H4 (cell line): Measurements from ENCODE around the gene CACNA1D. TPM values are rescaled to one million over a fixed set of nuclear protein-coding genes. Genes with fewer than 3 reads are reported as not detected.
"Not testable (repeated sequence)": the region's sequence is repeated elsewhere in the genome, so short reads cannot be mapped to it uniquely, and the experiment has no call there.

ENCODE experiments used
- DNase-seq: peaks from one replicate; pipeline ENCODE4 v3.0.0-alpha.2; 2015; ENCODE audit warnings: low spot score
- total RNA-seq: library from RNA; depleted of rRNA; stranded (reverse); fragments of >200 nt; shearing (Covaris generic); gene quantifications from 2 replicates; pipeline ENCODE4 v1.2.3, GENCODE V29; 2014

The CACNA1D gene
- total RNA-seq, 1 experiment from 2014 or later = 1.4 TPM

- no peak for DNase-seq
These were observed 32.3 kb downstream of the CACNA1D start for GRCh38 chr3:53526704-53527055.

DNA sequence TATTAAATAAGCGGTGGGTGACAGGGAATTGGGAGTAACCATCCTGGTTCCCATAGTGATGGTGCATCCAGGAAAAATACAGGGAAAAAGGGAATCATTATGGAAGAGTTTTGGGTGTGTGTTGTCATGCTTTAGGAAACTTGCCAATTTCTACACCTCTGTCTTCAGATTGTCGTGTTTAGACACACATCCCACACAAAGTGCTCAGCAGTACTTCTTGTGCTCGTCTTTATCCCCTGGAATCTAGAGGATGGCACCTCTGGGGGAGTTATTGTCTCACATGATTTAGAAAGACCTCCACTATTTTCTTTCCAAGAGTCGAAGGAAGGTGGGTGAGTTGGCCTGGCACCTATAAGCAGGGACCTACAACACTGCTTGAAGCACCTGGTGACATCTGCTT, 35.8 kb downstream of the CACNA1D start:
- DNase-seq = no peak

DNA sequence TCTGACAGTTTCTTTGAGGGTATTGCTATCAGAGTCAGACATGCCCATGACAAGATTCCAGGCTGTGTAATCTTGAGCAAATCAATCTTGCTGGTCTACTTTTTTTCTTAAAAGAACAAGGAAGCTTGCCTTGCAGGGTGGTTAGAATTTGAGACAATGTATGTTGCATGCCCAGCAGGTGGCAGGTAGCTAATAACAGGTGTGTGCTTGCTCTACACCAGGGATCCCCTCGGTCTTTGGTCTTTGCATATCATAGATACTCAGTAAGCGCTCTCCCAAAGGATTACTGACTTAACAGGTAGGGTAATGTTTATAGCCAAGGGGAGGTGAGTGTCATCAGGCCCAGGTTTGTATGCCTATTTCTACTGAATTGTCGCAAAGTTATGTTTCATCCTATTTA, 37.3 kb downstream of the CACNA1D start:
- DNase-seq = no peak

DNA sequence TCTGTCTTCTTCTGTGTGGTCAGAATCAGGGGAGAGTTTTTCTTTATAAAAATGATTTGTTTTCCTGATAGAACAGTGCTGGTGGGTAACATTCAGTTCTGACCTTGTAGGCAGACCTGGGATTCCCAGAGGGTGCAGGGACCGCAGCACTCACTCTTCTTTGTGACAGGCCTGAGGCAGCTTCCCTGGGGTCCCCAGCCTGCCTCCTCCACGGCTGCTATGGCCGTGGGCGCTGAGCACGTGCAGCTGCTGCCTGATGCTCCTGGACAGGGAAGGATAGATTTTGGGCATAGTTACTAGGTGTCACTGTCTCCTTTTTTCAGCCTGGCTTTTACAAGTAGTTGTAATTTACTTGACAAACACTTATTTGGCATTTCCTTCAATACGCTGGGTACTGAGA, 39.1 kb downstream of the CACNA1D start:
- no peak for DNase-seq

GRCh38 chr3:53534216-53534615, 39.8 kb downstream of the CACNA1D start:
- no peak for DNase-seq

GRCh38 chr3:53534676-53535400, 40.4 kb downstream of the CACNA1D start:
- DNase-seq = no peak

- no peak for DNase-seq
These were observed 41.9 kb downstream of the CACNA1D start for GRCh38 chr3:53536282-53536681.

GRCh38 chr3:53544357-53544756, 49.9 kb downstream of the CACNA1D start:
- DNase-seq = no peak

GRCh38 chr3:53545310-53545995, 51.0 kb downstream of the CACNA1D start:
- DNase-seq = no peak

DNA sequence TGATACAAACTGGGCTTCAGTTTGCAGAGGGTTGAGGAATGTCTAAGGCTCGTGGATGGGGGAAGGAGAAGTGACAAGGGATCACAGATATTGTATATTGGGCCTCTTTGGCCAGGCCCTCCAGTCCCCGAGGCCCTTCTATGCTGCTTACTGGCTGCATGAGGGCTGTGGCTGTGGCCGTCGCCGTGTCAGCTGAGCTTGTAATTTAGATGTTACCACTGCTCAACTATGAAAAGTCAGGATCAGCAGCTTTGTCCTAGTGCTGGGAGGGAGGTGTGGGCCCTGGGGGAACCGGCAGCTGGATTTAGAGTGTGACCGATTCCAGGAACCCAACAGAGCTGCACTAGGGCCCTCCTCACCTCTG, 51.6 kb downstream of the CACNA1D start:
- DNase-seq = no peak

- no peak for DNase-seq
These were observed 52.9 kb downstream of the CACNA1D start for GRCh38 chr3:53547327-53547726.

DNA sequence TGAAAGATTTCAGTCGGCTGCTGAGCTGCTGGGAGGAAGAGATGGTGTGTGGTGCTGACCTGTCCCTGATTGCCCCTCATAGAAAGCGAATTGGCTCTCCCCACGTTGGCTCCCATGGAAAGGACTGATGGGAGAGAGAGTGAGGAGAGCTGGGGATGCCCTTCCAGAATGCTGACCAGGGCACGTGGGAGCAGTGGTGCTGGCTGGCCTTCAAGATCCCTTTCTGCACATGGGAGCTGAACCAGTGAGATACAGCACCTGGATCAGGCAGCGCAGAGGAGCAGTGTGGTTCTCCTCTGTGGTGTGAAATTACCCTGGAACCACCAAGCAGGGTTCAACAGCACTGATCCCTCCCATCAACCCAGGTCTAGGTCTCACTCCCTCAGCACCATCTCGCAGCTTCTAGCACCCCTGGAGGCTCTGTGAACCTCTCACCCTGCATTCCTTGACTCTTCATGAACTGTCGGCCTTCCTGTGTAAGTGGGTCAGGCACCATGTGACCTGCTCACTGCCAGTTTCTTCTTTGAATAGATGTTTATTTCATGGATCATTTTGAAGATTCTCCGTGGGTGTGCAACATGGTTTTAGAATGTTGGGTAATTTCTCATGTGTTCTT, 55.7 kb downstream of the CACNA1D start:
- no peak for DNase-seq

DNA sequence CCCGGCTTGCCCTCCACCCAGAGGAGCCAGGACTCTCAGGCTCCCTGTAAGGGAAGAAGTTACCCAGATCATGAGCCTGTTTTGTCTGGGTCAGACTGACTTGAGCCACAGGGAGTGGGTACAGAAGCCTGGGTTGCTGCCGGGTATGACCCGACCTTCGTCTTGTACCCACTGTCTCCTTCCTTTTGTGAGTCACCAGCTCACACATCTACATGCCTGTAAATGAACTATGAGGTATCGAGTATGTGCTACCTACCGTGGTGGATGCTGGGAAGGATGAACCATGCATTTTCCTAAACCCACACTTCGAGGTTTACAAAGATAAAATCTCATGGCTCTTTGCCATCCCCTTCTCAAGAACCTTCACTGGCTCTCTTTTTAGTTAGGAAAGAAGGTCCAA, 56.9 kb downstream of the CACNA1D start:
- DNase-seq = no peak

- no peak for DNase-seq
These were observed 58.3 kb downstream of the CACNA1D start for GRCh38 chr3:53552730-53553129.

DNA sequence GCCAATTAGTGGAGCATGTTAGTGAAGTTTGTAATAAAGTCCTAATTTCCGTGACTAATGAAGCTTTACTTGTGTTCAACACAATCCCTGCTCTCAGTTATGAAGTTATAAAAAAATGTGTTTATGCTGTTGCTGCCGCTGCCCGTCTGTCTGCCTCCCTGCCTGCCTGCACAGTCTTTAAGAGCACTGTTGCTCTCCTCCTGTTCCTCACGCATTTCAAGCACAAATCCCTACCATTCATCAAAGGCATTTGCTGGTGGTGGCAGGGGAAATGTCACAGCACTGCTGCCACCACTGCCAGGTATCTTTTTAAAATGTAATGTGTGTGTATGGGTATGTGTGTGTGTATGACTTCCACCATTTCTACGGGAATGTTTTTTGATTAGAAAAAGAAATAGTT, 58.8 kb downstream of the CACNA1D start:
- DNase-seq = no peak

- DNase-seq = no peak
These were observed 60.2 kb downstream of the CACNA1D start for GRCh38 chr3:53554559-53555067.

DNA sequence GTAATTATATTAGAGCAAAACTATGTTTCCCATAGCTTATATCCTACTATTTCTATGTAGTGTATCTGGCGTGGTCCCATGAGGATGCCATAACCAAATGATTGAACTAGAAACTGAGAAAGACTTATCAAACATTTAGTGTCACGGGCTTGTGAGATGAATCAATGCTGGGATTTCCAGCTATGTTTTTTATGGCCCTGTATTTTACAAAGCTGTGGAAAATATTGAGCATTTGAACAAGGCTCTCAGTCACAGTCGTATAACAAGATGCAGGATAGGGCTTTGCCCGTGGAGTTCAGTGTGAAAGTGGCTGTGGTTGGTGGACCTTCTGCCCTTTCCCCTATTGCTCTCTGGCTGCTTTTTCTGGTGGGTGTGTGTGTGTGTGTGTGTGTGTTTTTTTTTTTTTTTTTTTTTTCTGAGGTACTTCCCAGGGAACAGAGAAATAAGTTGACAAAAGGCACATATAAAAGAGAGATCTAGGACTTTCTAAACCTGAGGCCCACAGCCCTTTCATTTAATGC, 60.7 kb downstream of the CACNA1D start:
- DNase-seq = no peak

DNA sequence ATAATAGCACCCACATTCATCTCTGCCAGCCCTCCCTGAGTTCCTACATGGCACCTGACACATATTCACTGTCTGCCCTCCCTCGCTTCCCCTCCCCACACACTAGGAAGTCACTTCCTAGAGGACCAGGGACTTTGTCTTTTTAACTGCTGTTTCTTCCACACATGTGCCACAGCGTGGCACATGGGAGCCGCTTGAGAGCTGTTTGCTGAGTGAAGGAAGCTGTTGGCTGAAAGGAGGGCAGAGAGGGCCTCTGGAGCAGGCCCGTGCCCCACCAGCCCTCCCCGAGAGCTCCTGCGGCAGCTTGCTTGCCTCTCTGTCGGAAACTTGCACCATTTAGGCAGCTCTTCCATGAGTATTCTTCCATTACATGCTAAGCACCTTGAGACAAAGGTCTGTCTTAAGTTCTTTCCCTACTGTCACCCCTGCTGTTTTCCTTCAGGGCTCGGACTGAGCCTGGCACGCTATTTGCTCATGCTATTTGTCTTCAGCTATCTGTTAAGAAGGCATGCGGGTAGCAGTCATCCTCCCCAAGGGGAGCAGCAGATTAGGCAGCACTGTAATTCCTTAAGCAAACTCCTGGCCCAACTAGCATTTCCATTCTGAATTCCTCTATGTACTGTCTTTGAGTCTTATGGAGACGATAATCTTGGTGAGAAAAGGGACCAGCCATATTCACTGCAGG, 72.2 kb downstream of the CACNA1D start:
- no peak for DNase-seq

DNA sequence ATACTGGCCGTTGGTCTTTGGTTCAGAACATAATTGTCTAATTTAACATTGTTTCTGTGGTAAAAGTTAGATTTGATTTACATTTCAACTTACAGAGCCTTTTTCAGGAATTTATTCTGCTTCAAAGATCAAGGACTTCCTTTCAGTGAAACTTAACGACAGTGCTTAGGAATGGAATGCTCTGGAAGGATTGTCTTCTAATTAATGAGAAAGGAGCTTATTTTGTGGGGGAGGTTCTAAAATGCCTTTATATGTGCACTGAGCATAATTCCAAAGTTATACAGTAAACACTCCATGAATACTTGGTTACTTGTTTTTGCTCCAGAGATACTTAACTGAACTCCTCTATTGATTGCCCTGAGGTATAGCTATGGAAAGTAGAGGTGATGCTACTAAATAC, 75.7 kb downstream of the CACNA1D start:
- no peak for DNase-seq

DNA sequence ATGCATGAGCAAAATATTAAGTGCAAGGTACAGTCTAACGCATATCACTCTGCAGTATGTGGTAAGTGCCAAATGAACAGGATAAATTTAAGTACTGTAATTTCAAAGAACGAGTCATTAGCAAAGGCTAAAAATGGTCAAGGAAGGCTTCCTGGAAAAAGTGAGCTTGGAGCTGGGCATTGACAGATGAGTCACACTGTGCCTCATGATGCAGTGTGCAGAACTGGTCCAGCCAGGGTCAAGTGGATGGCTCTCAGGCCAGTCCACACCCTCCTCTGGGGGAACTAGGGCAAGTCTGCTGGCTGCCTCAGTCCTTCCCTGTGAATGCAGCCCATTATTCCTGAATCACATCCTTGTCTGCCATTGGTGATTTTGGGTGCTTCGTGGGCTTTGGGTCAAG, 76.3 kb downstream of the CACNA1D start:
- no peak for DNase-seq

DNA sequence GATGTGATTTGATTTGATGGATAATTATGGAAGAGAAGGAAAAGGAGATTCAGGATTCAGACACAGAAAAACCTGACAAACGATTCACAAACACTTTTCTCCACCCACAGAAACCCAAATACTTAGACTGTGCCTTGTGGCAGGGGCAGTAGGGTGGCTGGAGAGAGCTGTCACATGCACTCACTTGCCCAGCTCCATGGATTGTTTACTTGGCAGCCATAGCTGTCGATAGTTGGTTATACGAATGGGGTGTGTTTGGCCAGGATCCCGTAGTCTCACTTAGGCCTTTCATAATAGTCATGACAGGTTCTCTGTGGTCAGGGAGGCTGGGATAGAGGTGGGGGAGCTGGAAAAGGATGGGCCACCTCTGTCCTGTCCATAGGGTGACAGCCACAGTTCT, 76.9 kb downstream of the CACNA1D start:
- DNase-seq = no peak

DNA sequence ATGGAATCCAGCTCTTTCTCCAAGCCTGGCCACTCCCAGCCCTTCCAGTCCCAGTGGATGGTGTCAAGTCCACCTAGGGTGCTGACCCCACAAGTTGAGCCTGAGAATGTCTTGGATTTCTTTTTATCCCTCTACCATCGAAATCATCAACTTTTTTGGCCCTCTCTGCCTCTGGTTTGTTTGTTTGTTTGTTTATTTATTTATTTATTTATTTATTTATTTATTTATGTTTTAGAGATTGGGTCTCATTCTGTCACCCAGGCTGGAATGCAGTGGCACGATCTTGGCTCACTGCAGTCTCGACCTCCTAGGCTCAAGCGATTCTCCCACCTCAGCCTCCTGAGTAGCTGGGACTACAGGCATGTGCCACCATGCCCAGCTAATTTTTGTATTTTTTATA, 77.8 kb downstream of the CACNA1D start:
- DNase-seq = not testable (repeated sequence)
